NB4 (cell line): ENCODE results near the gene RNF2.

ENCODE experiments used
- MYC ChIP-seq: IDR thresholded peaks from 2 replicates; pipeline ENCODE4 v1.6.1; 2011; ENCODE audit warnings: low read depth, low read length
- POLR2A ChIP-seq: IDR thresholded peaks from 2 replicates; pipeline ENCODE4 v1.6.1; 2011; ENCODE audit warnings: mild to moderate bottlenecking; ENCODE audit not compliant: insufficient read length; ENCODE audit errors: extremely low read depth
- TF ChIP-seq, protein P1 (sequence below): IDR thresholded peaks from one replicate; pipeline ENCODE4 v1.5.1; 2012; ENCODE audit warnings: low read depth, low read length
- TF ChIP-seq, protein P2 (sequence below): IDR thresholded peaks from 2 replicates; pipeline ENCODE4 v1.6.1; 2011; ENCODE audit warnings: low read depth, low read length

DNA sequence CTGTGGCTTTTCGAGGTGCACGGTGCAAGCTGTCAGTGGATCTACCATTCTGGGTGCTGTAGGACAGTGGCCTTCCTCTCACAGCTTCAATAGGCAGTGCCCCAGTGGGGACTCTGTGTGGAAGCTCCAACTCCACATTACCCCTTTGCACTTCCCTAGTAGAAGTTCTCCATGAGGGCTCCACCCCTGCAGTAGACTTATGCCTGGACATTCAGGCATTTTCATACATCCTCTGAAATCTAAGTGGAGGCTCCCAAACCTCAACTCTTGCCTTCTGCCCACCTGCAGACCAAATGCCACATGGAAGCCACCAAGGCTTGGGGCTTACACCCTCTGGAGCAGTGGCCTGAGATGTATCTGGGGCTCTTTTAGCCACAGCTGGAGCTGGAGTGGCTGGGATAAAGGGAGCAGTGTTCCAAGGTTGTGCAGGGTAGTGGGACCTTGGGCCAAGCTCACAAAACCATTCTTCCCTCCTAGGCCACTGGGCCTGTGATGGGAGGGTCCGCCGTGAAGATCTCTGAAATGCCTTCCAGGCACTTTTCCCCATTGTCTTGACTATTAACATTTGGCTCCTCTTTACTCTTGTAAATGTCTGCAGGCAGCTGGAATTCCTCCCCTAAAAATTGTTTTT lies 18.0 kb upstream of the RNF2 start:
- no peak for TF ChIP-seq POLR2A
- TF ChIP-seq, protein P1, sequence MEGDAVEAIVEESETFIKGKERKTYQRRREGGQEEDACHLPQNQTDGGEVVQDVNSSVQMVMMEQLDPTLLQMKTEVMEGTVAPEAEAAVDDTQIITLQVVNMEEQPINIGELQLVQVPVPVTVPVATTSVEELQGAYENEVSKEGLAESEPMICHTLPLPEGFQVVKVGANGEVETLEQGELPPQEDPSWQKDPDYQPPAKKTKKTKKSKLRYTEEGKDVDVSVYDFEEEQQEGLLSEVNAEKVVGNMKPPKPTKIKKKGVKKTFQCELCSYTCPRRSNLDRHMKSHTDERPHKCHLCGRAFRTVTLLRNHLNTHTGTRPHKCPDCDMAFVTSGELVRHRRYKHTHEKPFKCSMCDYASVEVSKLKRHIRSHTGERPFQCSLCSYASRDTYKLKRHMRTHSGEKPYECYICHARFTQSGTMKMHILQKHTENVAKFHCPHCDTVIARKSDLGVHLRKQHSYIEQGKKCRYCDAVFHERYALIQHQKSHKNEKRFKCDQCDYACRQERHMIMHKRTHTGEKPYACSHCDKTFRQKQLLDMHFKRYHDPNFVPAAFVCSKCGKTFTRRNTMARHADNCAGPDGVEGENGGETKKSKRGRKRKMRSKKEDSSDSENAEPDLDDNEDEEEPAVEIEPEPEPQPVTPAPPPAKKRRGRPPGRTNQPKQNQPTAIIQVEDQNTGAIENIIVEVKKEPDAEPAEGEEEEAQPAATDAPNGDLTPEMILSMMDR: no peak
- TF ChIP-seq, protein P2, sequence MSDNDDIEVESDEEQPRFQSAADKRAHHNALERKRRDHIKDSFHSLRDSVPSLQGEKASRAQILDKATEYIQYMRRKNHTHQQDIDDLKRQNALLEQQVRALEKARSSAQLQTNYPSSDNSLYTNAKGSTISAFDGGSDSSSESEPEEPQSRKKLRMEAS: no peak
- TF ChIP-seq MYC: no peak
